Activated CD4-positive, alpha-beta T cell treated with anti-CD3 and anti-CD28 coated beads, Interleukin-2, amount 50 U/mL, for 24 hours (primary cell): Measurements from ENCODE around the gene FAAP100.
"Not testable (repeated sequence)": the region's sequence is repeated elsewhere in the genome, so short reads cannot be mapped to it uniquely, and the experiment has no call there.

Experiments
- DNase-seq, 2 donors: peaks; one replicate each; pipeline ENCODE4 v3.0.0-alpha.2; 2020; ENCODE audit warnings: low read depth in 1 of 2, low spot score in 1 of 2

FAAP100 gene

DNA sequence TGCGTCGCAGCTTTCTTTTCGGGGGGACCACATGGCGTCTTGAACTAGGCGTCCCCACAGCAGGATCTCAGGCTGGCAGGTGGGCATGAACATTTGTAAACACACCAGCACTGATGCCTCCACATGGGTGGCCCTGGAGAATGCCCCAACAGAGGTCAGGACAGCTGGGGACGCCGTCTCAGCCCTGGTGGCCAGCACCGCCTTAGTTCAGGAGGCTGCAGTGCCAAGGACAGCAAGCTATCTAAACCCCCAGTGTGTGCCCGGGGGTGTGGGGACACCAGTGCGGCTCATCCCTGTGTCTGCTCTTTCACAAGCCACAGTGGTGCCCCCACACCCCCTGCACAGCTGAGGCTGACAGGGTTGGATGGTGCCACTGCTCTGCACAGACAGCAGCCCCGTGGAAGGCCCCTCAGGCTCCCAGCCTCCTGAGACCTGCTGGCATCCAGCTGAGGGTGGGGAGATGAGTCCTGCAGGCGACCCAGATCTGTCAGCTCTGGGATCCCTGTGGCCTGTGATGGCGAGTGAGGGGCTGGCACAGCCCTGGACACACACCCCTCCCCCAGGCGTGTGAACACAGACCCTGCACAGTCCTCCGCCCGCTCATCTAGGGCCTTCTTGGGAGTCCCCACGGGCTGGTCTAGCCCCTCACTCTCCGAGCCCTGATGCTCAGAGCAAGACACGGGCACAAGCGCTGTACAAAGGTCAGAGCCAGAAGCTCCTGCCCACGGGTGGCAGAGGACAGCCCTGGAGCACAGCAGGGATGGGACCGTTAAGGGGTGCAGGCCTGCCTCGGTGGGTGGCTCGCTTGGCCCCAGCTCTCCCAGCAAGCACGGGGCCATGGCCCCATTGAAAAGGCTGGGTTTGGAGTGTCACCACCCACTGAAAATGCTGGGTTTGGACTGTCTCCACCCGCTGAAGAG, 13.2 kb downstream of the FAAP100 start:
- DNase-seq = no peak

DNA sequence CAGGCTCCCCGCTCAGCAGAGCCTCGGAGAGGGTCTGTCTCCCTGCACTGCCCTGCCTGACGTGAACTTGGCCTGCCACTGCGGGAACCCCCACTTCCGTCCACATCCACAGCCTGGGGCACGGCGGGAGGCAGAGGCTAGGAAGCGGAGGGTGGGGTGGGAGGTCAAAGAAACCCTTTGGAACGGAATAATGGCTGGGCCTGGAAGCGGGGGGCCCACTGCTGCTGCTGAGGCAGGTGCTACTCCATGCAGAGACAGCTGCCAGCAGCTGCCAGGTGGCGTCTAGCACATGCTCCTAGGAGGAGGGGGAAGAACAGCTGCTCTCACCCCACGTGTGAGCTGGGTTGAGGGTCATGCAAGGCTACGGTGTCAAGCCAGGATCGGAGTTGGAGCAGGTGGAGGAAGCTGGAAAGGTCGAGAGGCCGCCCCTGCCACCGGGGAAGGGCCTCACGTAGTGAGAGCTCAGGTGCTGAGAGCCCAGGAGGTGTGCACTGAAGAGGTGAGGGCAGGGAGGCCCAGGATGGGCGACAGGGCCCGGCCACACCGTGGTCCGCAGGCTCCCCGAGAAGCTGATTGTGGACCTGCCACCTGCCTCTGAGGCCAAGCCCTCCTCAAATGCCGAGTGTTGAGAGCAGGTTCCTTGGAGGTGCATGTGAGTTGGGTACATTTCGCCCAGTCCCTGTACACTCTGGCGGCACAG, 14.1 kb downstream of the FAAP100 start:
- DNase-seq = no peak

DNA sequence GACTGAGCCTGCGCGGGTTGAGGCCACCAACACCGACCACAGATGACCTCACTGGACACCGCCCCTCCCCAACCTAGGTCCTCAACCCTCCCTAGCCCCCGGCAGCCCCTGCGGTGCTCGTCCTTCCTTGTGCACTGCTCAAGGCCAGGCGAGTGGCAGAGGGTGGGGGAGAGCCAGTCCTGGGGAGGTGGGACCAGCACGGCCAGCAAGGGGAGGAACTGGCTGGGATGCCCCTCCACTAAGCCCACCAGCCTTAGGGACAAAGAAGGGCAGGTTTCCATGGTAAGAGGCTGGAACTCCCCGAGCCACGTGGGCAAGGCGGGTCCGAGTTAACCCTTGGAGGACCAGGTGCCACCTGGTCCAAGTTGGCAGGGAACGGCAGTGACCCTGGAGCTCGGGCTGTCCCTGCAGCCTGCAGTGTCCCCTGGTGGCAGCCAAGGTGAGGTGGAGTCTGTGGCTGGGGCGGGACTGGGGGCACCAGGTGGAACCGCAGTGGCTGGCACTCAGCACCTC, 14.8 kb downstream of the FAAP100 start:
- no peak for DNase-seq

DNA sequence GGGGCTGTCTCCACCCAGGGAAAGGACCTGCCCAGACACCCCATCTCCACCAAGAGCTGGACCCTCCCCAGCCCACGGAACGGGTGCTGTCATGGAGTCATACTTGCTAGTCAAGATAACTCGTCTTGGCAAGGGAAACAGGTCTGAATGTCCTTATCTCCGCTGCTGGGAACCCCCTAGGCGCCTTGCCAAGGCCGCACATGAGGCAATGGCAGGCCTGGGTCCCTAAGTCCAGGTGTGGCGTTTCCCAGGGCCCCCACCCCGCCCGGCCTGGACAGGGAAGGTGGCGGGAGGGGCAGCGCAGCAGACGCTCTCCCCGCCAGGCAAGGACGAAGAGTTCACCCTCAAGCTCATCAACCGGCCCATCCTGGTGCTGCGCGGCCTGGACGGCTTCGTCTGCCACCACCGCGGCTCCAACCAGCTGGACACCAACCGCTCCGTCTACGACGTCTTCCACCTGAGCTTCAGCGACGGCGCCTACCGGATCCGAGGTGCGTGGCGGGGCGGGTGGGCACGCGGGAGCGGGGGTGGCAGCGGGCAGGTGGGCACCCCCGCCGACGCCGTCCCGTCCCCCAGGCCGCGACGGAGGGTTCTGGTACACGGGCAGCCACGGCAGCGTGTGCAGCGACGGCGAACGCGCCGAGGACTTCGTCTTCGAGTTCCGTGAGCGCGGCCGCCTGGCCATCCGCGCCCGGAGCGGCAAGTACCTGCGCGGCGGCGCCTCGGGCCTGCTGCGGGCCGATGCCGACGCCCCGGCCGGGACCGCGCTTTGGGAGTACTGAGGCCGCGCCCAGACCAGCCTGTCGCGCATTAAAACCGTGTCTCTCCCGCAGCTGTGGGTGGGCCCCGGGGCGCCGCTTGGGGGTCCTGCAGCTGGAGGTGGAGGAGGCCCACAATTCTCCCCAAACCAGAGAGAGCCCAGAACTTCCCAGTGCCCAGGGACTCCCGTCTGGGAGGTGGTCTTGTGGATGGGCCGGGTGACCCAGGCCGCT, 15.6 kb downstream of the FAAP100 start:
- DNase-seq = no peak

DNA sequence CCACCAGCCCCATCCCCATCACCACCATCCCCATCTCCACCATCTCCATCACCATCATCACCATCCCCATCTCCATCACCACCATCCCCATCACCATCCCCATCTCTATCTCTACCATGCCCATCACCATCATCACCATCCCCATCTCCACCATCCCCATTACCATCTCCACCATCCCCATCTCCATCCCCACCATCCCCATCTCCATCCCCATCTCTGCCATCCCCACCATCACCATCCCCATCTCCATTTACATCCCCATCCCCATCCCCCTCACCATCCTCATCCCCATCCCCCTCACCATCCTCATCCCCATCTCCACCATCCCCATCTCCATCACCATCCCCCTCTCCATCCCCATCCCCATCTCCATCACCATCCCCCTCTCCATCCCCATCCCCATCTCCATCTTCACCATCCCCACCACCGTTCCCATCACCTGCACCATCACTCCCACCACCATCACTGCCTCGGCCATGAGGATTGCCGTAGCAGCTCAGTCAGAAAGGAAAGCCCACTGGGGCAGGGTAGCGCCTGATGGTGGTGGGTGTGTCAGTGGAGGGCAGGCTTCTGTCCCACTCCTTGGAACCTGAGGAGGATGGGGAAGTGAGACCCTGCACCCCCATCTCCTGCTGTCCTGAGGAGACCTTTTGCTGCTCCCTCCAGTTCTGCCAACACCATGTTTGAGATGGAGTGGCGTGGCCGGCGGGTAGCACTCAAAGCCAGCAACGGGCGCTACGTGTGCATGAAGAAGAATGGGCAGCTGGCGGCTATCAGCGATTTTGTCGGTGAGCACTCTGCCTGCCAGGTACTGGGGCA, 16.5 kb downstream of the FAAP100 start:
- DNase-seq = no peak

DNA sequence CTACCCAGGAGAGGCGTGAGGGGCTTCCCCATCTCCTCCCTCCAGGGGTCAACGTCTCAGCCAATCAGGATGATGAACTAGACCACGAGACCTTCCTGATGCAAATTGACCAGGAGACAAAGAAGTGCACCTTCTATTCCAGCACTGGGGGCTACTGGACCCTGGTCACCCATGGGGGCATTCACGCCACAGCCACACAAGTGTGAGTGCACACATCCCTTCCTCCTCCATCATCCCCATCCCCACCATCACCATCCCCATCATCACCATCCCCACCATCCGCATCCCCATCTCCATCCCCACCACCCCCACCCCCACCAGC, 17.2 kb downstream of the FAAP100 start:
- no peak for DNase-seq

DNA sequence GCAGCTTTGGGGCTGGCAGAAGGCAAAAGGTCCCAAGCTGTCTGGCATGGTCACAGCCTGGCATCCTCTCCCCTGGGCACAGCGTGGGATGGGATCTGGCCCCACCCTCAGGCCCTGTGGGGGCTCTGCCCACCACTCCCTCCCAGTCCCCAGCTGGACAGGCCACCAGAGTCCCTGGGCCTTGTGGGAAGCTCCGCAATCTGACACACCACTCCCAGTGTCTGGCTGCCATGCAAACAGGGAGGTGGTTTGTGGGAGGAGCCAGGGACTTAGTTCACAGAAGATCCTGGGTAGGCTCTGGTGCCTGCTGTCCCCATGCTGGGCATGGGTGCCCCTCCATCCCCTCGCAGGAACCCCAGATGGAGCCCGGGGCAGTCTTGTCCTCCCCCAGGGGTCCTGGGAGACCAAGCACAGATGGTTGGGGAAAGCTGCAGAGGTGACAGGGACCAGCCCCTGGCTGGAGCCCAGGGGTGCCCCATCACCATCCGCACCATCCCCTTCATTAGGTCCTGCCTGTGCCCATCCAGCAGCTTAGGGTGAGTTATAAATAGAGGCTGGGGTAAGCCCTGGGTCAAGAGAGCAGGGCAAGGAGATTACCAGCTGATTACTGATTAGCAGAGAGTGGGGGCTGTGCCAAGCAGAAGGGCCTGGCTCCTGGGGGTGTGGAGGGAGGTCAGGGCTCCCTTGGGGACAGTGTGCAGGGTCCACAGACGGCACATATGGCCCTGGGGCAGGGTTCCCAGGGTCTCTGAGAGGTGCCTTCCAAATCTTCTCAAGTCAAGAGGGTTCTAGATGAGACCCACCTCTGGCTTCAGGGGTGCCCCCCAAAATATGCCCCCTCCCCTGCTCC, 17.8 kb downstream of the FAAP100 start:
- no peak for DNase-seq

DNA sequence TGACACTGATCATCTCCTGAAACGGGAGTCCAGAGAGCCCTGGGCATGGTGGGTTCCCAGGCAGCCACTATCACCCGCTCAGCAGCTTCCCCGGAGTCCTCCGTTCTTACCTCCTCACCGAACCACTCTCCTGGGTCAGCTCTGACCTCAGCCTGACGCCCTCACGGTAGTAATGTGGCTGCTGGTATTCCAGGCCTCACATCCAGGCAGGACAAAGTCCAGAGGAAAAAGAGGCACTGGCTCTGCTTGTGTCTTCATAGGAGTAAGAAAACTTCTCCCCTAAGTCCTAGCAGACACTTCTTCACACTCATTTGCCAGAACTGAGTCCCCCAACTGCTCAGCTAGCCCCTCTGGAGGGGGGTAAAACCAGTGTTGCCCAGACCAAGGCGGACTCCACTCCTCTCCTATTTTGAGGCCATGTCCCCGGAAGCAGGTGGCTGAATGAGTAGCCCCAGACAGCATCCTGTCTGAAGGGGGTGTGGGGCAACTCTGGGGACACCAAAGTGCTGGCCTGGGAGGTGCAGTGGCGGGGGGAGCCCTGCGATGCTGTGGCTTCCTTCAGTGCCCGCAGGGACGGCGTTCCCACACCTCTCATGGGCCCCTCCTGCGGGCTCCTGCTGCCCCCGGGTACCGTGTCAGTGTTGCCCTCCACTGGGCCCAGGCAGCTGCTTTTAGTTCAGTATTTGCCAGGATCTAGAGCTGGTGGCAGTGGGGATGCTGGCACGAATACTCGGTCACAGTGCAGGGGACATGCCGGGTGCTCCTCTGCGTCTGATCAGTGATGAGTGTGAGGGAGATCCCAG, 18.6 kb downstream of the FAAP100 start:
- DNase-seq = no peak

DNA sequence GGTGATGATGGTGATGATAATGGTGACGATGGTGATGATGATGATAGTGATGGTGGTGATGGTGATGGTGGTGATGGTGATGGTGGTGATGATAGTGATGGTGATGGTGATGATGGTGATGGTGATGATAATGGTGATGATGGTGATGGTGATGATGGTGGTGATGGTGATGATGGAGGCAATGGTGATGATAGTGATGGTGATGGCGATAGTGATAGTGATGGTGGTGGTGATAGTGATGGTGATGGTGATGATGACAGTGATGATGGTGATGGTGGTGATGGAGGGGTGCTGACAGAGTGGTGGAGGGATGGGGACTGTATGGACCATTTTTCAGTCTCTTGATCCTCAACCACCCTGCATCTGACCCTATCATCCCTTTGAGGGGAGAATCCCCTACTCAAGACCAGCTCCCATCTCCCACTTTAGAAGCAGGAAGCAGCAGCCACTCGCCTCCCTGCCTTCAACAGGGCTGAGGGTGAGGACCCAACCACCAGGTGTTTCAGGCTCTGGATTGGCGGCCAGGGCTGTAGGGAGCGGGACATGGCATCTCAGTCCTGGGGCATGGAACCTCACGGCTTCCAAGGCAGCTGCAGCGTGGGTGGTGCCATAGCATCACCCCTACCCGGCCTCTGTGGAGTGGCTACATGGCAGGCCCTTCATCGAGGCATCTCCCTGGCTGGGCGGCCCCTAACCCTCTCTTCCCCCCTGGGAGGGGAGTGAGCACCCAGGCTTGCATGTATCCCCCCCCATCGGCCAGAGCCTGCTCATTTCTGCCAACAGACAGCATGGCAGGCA, 19.5 kb downstream of the FAAP100 start:
- no peak for DNase-seq

DNA sequence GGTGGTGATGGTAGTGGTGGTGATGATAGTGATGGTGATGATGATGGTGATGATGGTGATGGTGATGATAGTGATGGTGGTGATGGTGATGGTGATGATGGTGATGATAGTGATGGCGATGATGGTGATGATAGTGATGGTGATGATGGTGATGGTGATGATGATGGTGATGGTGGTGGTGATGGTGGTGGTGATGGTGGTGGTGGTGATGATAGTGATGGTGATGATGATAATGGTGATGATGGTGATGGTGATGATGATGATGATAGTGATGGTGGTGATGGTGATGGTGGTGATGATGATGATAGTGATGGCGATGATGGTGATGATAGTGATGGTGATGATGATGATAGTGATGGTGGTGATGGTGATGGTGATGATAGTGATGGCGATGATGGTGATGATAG, 20.2 kb downstream of the FAAP100 start:
- DNase-seq = not testable (repeated sequence)

DNA sequence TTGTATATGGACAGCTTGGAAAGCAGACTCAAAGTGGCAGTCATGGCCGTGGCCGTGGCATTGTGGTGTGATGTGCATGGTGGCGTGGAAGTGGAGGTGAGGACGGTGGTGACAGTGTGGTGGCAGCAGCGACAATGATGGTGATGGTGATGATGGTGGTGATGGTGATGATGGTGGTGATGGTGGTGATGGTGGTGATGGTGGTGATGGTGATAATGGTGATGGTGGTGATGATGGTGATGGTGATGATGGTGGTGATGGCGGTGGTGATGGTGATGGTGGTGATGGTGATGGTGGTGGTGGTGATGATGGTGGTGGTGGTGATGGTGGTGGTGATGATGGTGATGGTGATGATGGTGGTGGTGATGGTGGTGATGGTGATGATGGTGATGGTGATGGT, 21.1 kb downstream of the FAAP100 start:
- DNase-seq = not testable (repeated sequence)

DNA sequence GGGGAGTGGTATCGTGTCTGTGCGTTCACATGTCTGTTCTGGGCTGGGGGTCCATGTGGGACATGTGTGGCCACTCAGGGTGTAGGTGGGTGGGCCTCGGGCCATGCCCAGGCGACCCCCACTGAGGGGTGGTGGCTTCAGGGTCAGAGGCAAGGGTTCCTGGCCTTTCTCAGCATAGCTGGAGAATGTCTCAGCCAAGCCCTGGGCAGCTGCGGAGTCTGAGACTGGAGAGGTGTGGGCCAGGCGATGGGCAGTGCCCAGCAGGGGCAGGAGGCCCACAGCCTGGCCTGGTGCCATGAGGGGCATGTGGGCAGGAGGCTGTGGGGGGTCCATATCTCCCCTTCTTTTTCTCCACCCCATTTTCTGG, 22.7 kb downstream of the FAAP100 start:
- no peak for DNase-seq

DNA sequence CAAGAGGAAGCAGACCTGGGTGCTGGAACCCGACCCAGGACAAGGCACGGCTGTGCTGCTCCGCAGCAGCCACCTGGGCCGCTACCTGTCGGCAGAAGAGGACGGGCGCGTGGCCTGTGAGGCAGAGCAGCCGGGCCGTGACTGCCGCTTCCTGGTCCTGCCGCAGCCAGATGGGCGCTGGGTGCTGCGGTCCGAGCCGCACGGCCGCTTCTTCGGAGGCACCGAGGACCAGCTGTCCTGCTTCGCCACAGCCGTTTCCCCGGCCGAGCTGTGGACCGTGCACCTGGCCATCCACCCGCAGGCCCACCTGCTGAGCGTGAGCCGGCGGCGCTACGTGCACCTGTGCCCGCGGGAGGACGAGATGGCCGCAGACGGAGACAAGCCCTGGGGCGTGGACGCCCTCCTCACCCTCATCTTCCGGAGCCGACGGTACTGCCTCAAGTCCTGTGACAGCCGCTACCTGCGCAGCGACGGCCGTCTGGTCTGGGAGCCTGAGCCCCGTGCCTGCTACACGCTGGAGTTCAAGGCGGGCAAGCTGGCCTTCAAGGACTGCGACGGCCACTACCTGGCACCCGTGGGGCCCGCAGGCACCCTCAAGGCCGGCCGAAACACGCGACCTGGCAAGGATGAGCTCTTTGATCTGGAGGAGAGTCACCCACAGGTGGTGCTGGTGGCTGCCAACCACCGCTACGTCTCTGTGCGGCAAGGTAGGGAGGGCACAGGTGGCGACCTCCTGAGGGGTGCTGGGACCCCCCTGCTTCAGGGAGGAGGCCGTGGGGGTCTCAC, 23.3 kb downstream of the FAAP100 start:
- no peak for DNase-seq

DNA sequence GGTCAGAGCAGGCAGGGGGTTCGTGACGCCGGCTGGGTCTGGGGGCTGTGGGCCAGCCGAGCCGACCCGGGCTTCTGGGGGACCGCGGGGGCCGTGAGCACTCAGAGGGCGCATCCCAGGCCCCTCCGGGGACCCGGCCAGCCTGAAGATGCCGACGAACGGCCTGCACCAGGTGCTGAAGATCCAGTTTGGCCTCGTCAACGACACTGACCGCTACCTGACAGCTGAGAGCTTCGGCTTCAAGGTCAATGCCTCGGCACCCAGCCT, 23.8 kb downstream of the FAAP100 start:
- DNase-seq = no peak

DNA sequence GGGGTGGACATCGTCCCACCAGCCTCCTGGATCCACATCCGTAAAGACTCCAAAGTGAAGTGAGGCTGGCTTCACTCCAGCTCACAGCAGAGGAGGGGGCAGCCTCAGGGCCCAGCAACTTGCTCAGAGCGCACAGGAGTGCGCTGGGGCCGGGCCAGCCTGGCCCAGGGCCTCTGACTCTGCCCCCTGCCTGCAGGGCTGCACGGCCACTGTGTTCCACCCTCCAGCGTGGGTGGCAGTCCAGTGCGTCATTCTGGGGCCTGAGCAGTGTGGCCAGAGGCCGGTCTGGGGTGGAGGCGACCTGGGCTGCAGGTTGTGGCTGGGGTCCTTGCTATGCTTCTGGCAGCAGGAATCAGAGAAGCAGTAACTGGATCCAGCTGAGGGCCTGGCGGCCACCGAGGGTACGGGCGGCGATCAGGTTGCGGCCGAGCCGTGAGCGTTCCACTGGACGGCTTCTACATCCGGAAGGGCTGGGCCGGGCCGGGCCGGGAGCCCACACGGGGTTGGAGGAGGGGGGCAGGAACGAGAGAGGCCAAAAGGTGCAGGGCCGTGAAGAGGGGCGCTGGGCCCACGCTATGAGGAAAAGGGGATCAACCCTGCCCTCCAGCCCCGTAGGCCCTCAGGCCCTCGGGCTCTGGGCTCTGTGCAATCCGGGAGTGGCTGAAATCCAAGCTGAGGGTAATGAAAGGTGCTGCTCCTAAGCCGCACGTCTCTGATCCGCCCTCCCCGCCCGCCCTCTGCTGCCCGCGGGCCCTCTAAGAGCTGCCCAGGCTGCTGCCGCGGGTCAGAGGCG, 24.4 kb downstream of the FAAP100 start, which contains the start of gene FSCN2:
TSS of gene FSCN2 (plus strand) at position 787 of the 793 bp plus-strand sequence. CDS start 155 bp downstream, outside the sequence.
- no peak for DNase-seq
